Common myeloid progenitor, CD34-positive (primary cell): ENCODE data around the gene CDC42EP3.

Experiments used
- CTCF ChIA-PET: fragments of 350-600 bp; sonication (Branson Sonifier 250); formaldehyde crosslinking; loops from one replicate; lab custom pipeline; 2021; ENCODE audit warnings: antibody characterized with exemption; lab: Charles Lee
- POLR2A ChIA-PET: fragments of 350-600 bp; sonication (Branson Sonifier 250); formaldehyde crosslinking; loops from one replicate; lab custom pipeline; 2021; ENCODE audit warnings: antibody characterized with exemption; lab: Charles Lee
- DNase-seq, 3 donors: peaks; one replicate each; pipeline versions ENCODE4 v3.0.0 to v3.0.0-alpha.2; 2013
- H3K27ac ChIP-seq, 2 experiments: 1 replicate in 1 of 2; 2 replicates in 1 of 2; pipeline ENCODE4 v1.7.0; 2013; ENCODE audit warnings: inconsistent platforms in 2 of 2, low read length in 2 of 2, mild to moderate bottlenecking in 2 of 2, low read depth in 1 of 2, moderate library complexity in 1 of 2; ENCODE audit not compliant: severe bottlenecking in 2 of 2, insufficient read depth in 1 of 2, poor library complexity in 1 of 2
- H3K27me3 ChIP-seq, 5 experiments: replicated peaks in 2 of 5; 1 replicate in 3 of 5; 2 replicates in 2 of 5; pipeline versions ENCODE4 v1.6.1 to v1.7.0; 2013; ENCODE audit warnings: low read length in 4 of 5, mild to moderate bottlenecking in 2 of 5, moderate library complexity in 2 of 5, inconsistent platforms in 1 of 5; ENCODE audit not compliant: insufficient read depth in 5 of 5, control insufficient read depth in 4 of 5
- H3K36me3 ChIP-seq, 4 experiments: 1 replicate in 2 of 4; 2 replicates in 2 of 4; pipeline versions ENCODE4 v1.6.1 to v1.7.0; 2013; ENCODE audit warnings: low read length in 3 of 4, control low read depth in 1 of 4, mild to moderate bottlenecking in 1 of 4; ENCODE audit not compliant: control insufficient read depth in 4 of 4, insufficient read depth in 4 of 4
- H3K4me1 ChIP-seq, 4 experiments: 1 replicate in 3 of 4; 2 replicates in 1 of 4; pipeline versions ENCODE4 v1.6.1 to v1.7.1; 2013; ENCODE audit warnings: low read length in 3 of 4, mild to moderate bottlenecking in 3 of 4, control low read depth in 1 of 4, inconsistent platforms in 1 of 4, moderate library complexity in 1 of 4; ENCODE audit not compliant: control insufficient read depth in 4 of 4, insufficient read depth in 4 of 4; ENCODE audit errors: control extremely low read depth in 1 of 4
- H3K4me3 ChIP-seq, 7 experiments: 1 replicate in 4 of 7; 2 replicates in 3 of 7; pipeline versions ENCODE4 v1.5.1 to v1.7.0; 2013; ENCODE audit warnings: mild to moderate bottlenecking in 7 of 7, low read length in 6 of 7, moderate library complexity in 6 of 7, inconsistent platforms in 2 of 7, low read depth in 2 of 7, control low read depth in 1 of 7; ENCODE audit not compliant: insufficient read depth in 4 of 7, control insufficient read depth in 1 of 7; ENCODE audit errors: extremely low read depth in 1 of 7
- H3K9me3 ChIP-seq, 5 experiments: 1 replicate in 4 of 5; 2 replicates in 1 of 5; pipeline versions ENCODE4 v1.6.1 to v1.7.1; 2013; ENCODE audit warnings: low read length in 4 of 5, mild to moderate bottlenecking in 2 of 5, inconsistent platforms in 1 of 5, low read depth in 1 of 5, moderate library complexity in 1 of 5; ENCODE audit not compliant: control insufficient read depth in 4 of 5, insufficient read depth in 2 of 5; ENCODE audit errors: control extremely low read depth in 1 of 5
- WGBS: methylation state at CpG from one replicate; pipeline ENCODE4 v1.1.5; 2013; ENCODE audit not compliant: insufficient coverage; 5-methylcytosine and 5-hydroxymethylcytosine counted together

Gene CDC42EP3

DNA sequence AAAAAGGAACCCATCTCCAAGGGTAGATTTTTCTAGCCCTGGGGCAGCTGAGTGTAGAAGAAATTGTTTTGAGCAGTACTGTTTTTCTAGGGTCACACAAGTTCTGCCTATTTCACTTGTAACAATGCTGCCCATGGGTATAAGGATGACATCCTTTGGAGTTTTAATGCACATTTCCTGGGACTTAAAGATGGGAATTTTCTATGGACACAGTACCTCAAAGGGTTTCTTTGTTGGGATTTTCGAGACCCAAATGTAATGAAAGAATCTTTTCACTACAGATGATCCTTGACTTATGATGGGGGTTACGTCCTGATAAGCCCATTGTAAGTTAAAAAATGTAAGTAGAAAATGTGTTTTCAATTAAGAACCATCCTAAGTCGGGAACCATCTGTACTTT lies 31.8 kb downstream of the CDC42EP3 start:
- Histone ChIP-seq H3K9me3 (no peaks in the 10 kb centered on the region), H3K27me3 (no peaks in the 10 kb centered on the region), H3K36me3 (peaks cover 0 to 20% (median 2%) of the 10 kb centered on the region in 4 experiments), H3K27ac (no peak overlapping the region), H3K4me3 (no peak overlapping the region), H3K4me1 (peaks cover 31 to 56% (median 40%) of the 10 kb centered on the region in 4 experiments)
- WGBS: 100% methylated on average over 2 of the region's 3 CpGs
- DNase-seq: no peak
- CTCF ChIA-PET: no interaction called here
- POLR2A ChIA-PET: no interaction called here

DNA sequence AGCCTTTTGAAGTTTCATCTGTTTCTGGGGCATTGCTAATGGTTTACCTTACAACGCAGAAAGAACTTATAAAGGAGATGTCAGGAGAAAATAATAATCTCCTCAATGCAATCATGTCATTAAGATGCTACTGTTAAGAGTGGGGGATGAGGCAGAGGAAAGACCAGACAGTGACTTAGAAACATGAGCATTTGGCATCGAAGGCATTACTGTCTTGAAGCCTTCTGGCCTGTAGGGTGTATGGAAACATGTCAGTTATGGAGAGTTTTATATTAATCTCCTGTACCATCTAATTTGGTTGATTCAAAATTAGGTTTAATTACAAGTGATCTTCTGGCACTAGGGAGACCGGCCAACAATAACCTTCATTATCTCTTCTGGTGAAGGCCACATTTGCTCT lies 32.5 kb downstream of the CDC42EP3 start:
- H3K4me1 ChIP-seq: peaks cover 34 to 56% (median 42%) of the 10 kb centered on the region in 4 experiments
- DNase-seq: no peak
- H3K27ac ChIP-seq: no peak overlapping the region
- CTCF ChIA-PET: no interaction called here
- H3K27me3 ChIP-seq: no peaks in the 10 kb centered on the region
- peaks cover 0 to 14% (median under 1%) of the 10 kb centered on the region in 4 experiments for H3K36me3 ChIP-seq
- H3K9me3 ChIP-seq: no peaks in the 10 kb centered on the region
- H3K4me3 ChIP-seq: no peak overlapping the region
- WGBS: 88% methylated on average over 2 of the region's 3 CpGs
- POLR2A ChIA-PET: no interaction called here

DNA sequence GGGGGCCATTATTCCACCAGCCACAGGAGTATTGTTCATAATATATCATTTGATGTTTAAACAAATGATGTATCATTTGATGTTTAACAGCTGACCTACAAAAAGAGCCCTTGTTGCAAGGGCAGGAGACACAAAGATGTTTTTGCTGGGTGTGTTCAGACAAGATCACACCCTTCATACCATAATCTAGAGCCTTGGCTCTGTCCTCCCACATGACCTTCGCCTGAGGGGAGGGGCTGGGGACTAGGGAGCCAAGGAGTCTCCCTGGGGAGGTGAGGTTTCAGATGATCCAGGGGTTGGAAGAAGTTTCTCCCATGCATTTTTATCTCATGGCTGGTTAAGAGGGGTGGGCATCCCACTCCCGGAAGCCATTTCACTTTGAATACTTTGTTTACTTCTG lies 33.5 kb downstream of the CDC42EP3 start:
- ChIA-PET POLR2A (no interaction called here), CTCF (interaction anchor here (1.7 kb wide), 1 partner anchor 10 kb away, joined by 6 read pairs; no protein-coding TSS in a partner anchor)
- Histone ChIP-seq H3K27ac (no peak overlapping the region), H3K4me3 (no peak overlapping the region), H3K27me3 (no peaks in the 10 kb centered on the region), H3K9me3 (no peaks in the 10 kb centered on the region), H3K36me3 (peaks cover 0 to 11% (median 0%) of the 10 kb centered on the region in 4 experiments), H3K4me1 (peaks cover 32 to 56% (median 44%) of the 10 kb centered on the region in 4 experiments)
- DNase-seq: no peak
- 93% methylated on average over 2 of the region's 2 CpGs for WGBS

DNA sequence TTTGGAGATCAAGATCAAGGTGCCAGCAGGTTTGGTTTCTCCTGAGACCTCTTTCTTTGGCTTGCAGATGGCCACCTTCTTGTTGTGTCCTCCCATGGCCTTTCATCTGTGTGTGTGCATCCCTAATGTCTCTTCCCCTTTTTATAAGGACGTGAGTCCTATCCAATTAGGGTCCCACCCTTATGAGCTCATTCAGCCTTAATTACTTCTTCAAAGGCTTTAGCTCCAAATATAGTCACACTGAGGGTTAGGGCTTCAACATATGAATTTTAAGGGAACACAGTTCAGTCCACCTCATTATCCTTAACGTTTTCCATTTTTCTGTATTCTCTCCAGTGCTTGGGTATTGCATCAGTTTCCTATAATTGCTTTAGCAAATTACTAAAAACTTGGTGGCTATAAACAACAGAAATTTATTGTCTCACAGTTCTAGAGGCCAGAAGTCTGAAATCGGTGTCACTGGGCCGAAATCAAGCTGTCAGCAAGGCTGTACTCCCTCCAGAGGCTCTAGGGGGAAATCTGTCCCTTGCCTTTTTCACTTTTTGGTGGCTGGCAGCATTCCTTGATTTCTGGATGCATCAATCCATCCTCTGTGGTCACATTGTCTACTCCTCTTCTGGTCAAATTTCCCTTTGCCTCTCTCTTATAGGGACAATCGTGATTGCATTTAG lies 34.1 kb downstream of the CDC42EP3 start:
- no peak overlapping the region for H3K27ac ChIP-seq
- ChIA-PET CTCF (interaction anchor here (1.7 kb wide), 1 partner anchor 11 kb away, joined by 6 read pairs; no protein-coding TSS in a partner anchor), POLR2A (no interaction called here)
- peak in 1 of 3 donors; percentile 46 for DNase-seq
- H3K4me1 ChIP-seq: peaks cover 28 to 51% (median 38%) of the 10 kb centered on the region in 4 experiments
- no peak overlapping the region for H3K4me3 ChIP-seq
- WGBS: 87% methylated on average over 5 of the region's 5 CpGs
- H3K9me3 ChIP-seq: no peaks in the 10 kb centered on the region
- H3K36me3 ChIP-seq: peaks cover 0 to 9% (median 0%) of the 10 kb centered on the region in 4 experiments
- no peaks in the 10 kb centered on the region for H3K27me3 ChIP-seq

DNA sequence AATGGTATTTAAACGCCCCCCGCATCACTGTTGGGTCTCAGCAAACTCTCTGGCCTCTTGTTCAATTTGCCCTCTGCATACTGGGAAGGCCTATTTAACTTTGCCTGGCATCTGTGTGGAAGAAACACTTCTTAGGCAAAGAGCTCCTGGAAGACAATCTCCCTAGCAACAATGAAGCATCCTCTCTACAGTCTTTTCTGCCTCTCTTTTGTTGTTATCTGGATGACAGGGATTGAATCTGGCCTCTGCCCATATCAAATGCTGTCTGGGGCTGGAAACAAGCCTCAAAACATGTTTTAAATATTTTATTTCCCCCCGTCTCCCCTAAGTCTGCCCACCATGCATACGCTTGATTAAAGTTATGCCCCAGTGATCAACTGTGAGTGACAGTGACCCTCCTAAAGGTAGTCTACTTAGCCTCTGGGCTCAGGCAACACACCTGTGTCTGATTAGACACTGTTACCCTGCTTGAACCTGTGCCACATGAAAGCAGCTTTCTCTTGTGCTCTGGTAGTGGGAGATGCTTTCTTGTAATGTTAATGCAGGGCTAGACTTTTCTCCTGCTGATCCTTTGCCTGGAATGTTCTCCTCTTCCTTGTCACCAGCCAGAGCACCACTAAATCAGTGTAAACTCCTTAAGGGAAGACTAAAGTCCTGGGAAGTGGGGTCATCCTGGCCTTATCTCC lies 34.9 kb downstream of the CDC42EP3 start:
- Histone ChIP-seq H3K27ac (peak overlapping the region; percentile 4 to 63), H3K4me1 (peaks cover 27 to 47% (median 36%) of the 10 kb centered on the region in 4 experiments), H3K27me3 (no peaks in the 10 kb centered on the region), H3K4me3 (peak overlapping the region in 1 of 7 experiments; percentile 19), H3K9me3 (no peaks in the 10 kb centered on the region), H3K36me3 (peaks cover 0 to 6% (median 0%) of the 10 kb centered on the region in 4 experiments)
- 50% methylated on average over 4 of the region's 4 CpGs for WGBS
- ChIA-PET CTCF (interaction anchor here (1.7 to 2.3 kb wide), 2 partner anchors 12 kb away, joined by 6 read pairs; no protein-coding TSS in a partner anchor), POLR2A (no interaction called here)
- DNase-seq: no peak

DNA sequence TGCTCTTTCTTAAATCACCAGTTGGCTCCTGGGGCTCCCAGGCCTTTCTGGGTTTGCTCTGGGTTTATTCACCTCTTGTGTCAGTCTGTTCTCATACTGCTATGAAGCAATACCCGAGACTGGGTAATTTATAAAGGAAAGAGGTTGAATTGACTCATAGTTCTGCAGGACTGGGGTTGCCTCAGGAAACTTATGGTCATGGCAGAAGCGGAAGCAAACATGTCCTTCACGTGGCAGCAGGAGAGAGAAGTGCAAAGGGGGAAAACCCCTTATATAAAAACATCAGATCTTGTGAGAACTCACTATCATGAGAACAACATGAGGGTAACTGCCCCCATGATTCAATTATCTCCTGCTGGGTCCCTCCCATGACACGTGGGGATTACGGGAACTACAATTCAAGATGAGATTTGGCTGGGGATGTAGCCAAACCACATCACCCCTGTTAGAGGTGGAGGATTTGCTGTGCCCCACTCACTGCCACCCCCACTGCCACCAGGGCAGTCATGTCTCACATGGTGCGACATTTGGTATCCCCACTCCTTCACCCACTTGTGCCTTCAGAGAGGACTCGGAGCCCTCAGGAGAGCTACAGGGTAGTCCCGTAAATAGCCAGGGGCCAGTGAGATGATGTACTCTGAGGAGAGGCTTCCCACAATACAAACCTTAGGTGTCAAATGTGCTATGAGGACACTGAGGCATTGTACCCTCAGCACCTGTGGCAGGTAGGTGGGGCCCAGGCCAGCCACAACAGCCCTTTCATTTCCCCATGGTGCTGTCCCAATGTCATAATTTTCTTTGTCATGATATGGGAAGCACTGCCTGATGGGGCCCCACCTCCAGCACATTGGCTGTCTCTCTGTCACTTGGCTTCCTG lies 35.7 kb downstream of the CDC42EP3 start:
- WGBS: 25% methylated on average over 6 of the region's 8 CpGs
- Histone ChIP-seq H3K27ac (peak overlapping the region; percentile 46 to 76), H3K4me1 (peaks cover 27 to 47% (median 37%) of the 10 kb centered on the region in 4 experiments), H3K27me3 (no peaks in the 10 kb centered on the region), H3K4me3 (peak overlapping the region in 3 of 7 experiments; percentile 6 to 25 (median 19)), H3K9me3 (no peaks in the 10 kb centered on the region), H3K36me3 (no peaks in the 10 kb centered on the region)
- peak; percentile 94 to 99 (median 98) for DNase-seq
- ChIA-PET CTCF (interaction anchor here (2.3 kb wide), 1 partner anchor 12 kb away, joined by 6 read pairs; no protein-coding TSS in a partner anchor), POLR2A (no interaction called here)
